Activated CD4-positive, alpha-beta T cell treated with anti-CD3 and anti-CD28 coated beads for 48 hours (primary cell): ENCODE data around the gene MCF2L.

Experiments used
- DNase-seq: peaks from one replicate; pipeline ENCODE4 v3.0.0-alpha.2; 2020

The MCF2L gene

DNA sequence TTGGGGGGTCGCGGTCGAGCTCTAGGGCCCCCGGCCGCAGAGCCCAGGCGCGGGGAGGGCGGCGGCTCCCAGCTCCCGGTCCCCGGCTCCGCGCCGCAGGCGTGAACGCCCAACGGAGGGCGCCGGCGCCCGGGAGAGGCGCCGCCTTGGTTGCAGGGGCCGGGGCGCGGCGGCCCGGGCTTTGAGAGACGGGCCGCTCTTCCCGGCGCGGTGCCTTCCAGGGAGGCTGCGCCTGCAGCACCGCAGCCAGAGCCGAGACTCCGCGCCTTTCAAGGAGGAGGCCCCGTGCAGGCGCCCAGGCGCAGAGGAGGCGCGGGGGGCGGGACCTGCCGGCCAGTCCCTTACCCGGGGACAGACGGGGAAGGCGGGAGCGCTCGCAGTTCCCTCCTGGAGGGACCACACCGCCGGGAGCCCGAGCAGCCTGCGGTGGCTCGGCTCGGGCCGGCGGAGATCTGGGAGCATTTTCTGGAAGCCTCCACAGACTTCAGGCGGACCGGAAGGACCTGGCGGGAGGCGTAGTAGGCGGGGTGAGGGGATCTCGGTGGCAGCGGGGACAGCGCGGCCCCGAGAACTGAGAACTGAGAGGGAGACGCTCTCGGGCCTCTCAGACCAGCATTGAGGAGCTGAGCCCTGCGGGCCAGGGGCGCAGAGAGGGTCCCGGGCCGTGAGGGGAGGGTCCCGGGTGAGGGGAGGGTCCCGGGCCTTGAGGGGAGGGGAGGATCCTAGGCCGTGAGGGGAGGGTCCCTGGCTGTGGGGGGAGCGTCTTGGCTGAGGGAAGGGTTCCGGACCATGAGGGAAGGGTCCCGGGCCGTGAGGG, 25.5 kb upstream of the MCF2L start:
- peak; percentile 31 for DNase-seq

DNA sequence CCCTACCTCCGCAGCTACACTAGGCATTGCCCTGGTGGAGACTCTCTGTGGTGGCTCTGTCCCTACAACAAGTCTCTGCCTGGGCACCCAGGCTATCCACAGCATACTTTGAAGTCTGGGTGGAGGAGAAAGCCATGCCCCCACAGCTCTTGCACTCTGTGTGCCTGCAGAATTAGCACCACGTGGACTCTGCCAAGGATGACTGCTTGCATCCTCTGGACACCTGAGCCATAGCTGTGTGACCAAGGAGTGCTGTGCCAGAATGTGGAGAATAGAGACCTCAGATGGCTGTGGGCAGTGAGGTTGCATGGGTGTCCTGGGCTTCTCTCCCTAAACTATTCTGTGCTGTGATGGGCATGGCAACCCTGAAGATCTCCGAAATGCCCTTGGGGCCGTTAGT, 21.2 kb upstream of the MCF2L start:
- no peak for DNase-seq

DNA sequence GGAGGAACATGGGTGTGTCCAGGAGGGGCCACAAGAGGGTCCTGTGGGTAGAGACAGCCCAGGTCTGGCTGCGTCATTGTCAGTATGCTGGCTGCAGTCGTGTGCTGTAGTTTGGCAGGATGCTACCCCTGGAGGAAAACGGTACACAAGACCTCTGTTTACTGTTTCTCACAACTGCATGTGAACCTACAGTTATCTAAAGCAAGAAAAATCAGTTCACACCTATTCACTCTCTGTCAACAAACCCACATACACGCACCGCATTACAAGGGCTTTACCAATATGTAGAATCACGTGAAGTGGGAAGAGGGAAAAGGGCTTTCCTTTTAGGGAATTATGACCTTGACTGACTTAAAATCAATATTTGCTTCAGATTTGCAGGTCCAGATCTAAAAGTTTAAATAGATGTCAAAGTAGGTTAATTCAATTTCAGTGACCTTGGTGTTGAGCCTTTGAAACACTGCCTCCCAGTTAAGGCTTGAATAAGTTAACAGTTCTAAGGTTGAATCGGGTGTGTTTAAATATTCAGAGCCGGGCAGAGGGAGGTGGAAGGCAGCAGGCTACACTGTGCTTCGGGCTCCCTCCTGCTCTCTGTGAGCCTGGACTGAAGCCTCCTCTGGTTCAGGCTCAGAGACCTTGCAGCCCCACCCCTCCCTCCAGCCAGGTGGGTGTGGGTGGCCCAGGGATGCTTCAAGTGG, 17.2 kb upstream of the MCF2L start:
- no peak for DNase-seq

DNA sequence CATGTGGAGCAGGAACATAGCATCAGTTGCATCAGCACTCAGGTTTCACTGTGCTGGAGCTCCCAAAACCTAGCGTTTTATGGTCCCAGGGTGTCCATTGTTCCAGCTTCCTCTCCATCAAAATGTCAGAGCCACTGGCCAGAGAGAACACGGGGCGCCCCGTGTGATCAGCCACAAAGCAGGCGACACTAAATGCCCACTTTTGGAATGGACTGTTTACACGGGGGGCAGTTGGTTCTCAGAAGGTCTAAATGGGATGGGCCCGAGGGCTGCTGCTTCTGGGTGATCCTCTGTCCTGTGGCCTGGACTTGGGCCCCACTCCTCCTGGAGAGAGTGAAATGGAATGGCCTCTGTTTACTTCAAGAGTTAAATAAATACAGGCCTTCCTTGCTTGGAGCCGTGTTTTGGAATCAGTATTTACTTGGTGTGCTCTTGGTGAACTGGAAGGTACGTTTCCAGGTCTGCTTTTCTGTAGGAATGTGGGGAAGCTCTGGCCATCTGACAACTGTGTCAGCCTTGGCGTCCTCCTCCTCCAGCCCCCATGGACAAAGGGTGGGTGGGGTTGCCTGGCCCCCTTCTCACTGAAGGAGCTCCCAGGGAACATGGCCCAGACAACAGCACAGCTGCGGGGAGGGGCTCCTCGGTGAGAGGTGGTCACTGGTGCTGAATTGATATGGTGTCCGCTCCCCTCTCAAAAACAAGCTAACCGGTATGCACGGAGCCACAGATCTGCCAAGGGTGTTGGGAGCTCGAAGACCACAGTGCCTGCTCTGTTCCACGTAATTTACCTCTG, 16.1 kb upstream of the MCF2L start:
- no peak for DNase-seq

DNA sequence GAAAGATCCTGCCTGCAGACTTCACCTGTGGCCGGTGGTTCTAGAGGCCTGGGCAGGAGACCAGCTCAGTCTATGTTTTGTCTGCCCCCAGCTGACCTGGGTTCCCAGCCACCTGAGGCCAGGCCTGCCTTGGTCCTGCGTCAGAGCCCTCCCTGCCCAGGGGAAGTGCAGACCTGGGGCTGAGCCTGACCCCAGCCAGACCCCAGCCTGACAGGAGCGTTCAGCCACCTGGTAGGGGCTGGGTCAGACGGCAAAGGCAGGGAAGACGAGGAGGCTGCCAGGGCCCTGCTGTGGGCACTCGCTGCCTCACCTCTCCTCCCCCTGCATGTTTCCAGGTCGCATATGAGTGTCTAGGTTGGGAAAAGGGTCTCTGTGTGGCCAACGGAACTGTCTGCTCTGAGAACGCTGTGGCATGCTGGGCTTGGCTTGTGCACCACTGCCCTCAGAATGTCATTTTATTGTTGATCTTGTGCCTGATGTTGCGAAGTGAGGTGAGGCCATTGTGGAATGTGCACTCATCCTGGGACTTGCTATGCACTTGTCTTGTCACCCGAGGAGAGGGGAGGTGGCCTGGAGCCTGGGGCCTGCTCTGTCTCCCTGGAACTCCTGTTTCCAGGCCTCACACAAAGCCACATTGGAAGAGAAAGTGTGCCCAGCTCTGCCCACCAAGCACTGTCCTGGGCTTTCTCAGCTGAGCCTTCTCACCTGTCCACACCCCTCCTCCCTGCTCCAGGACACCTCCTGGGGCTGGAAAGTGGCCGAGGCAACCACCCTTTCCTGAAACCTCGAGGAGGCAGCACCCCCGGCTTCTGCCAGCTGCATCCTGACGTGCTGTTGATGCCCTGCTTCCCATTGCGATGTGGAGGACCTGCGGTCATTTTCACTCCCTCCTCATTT, 15.2 kb upstream of the MCF2L start:
- DNase-seq: no peak

DNA sequence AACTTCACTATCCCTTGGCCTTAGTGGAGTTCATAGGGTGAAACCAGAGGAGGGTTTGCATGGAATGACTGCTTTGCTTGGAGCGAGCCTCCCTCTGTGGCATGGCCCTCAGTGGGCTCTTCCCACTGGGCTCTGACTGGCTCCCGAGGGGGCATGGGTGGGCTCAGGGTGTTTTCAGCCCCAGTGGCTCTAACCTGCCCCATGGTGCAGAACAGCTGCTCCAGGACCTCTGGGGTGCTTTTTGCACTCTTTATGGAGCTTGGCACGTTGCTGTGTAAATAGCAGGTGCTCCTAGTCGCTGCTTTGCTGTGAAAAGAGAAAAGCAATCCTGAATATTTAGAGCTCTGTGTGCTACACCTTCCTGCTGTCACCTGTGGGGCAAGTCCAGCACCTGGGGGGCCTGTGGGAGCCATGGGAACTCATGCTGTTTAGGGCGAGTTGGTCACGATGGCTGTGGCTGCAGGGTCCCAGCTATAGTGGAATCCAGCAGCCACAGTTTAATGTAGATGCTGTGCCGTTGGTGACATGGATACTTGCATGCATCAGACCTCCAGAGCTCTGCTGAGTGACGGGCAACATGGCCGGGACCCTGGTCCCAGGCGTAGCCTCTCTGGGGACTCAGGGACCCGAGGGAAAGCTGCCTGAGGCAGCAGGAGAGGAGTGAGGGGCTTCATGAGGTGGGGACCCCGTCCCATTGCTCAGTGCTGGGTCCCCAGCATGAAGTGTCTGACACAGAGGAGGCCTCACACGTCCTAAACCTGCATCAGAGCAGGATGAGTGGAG, 14.3 kb upstream of the MCF2L start:
- DNase-seq: no peak

DNA sequence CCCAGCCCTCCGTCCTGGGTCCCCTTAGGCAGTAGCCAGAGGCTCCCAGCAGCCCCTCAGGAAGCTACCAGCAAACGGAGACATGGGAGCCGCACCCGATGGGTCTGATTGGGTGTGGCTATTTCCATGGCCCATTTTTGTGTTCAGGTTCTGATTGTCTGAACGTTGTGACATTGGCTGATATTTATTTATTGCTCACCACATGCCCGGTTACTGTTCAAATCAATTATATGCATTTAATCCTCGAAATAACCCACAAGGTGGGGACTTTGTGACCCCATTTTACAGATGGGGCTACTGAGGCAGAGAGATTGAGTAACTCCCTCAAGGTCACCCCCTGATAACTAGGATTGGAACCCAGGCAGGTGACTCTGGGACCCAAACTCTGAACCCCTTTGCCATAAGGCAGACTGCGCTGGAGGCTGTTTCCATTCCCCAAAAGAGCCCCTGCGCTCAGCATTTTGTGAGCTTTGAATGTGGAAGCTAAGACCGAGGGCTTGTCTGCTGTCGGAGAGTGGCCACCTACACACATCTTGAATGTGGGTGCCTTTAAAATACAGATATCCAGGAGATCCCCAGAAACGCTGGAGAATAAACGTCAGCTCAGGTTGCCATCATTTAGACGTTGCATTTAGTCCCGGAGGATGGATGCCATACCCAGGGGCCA, 13.6 kb upstream of the MCF2L start:
- no peak for DNase-seq

DNA sequence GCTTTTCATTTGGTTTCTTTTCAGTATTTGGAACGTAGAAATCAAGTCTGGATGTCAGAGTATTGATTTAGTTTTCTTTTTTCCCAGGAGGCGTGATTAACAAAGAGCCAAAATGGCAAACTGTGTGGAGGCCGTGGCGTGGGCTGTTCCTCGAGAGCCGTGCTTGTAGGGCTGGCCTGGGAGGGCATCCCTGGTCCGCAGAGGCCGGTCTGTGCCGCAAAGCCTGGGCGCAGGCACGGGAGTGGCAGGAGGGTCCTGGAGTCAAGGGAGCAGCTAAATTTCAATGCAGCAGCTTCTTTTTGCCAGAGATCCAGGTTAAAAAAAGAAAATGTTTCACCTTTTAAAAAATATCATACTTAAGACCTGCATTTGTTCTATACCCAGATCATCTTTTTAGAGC, 13.1 kb upstream of the MCF2L start:
- DNase-seq: no peak

DNA sequence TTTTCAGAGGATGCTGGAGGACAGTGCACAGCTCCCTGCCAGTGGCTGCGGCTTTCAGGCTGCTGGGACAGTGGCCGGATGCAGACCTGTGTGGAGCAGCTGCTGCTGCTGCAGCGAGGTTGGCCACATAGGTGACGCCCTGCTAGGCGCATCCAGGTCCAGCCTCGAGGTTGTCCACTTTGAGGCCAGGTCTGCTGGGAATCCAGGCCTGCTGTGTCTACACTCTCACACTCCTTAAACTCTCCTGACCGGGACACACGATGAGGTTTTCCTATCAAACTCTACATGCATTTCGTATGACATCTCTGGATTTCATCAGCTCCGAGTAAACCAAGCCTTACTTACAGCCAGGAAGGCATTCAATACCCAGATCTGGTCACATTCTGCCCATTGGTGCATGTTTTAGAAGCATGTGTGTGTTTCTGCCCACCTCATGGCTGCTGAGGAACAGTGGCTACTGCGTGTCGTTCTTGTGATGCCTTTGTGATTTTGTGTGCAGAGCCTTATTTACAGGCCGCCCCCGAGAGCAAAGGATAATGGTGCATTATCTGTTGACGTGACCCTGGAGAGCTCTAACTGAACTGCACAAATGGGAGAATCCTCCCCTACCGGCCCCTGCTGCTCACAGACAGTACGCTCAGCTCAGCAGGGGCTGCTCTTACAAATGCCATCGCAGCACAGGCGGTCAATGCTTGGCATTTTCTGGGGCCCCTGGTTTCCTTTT, 12.3 kb upstream of the MCF2L start:
- no peak for DNase-seq

DNA sequence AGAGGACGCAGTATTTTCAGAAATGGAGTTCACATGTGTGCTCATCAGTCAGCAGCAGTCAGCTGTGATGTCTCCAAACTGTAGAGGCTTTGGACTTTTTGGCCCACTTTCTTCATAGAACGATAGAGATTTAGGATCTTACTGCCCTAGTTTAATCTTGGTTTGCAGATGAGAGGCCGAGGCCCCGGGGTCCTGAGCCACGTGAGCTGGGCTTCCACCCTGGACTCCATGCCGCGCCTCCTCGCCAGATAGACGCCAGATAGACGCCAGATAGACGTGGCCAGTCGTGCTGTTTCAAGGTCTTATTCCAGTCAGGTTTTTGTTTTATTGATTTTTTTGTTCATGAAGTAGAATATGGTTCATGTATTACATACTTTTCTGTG, 11.7 kb upstream of the MCF2L start:
- no peak for DNase-seq

DNA sequence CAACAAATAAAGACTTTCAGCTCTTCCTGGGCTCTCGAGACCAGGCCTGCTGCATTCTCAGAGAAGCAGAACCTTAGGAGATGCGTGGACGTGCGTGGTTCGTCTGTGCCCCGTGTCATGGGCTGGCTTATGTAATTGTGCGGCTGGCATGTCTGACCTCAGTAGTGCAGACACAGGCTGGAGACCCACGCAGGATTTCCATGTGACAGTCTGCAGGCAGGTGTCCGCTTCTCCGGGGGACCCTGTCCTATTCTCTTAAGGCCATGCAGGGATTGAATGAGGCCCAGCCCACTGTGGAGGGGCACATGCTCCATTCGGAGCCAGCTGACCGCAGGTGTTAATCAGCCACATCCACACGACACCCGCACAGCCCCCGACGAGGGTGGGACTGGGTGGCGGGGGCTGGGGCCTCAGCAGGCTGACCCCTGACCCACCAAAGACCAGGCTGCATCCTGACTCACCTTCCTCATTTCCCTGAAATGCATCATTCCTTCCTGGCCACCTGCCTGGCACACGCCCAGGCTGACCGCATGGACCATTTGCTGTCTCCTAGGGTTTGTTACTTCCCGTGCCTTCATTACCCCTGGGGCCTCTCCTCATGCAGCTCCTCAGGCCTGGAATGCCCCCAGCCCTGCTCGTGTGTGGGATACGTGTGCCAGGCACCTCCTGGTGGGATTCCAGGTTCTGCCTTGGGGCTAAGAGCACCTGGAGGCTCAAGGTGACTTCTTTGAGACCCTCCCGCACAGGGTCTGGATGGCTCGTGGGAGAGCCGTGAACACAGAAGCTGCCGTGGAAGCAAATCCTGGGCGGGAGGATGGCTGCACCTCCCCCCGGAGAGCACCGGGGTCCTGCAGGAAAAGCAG, 10.7 kb upstream of the MCF2L start:
- DNase-seq: no peak

DNA sequence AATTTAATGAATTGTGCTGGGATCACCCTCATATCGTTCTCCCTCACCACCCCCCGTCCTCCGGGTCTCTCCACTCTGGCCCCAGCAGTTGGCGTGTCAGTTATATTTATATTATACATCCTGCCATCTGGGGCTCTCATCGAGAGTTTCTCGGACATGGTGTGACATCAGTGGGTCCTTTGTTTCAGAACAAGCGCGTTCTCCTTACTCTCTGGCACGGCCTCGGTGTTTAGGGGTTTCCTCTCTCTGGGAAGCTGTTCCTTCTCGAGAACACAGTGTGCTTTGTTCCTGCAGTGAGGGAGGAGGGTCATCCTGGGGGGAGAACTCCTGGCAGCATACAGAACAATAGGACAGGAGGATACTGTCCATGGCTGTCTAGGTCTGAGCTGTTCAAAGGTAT, 9.8 kb upstream of the MCF2L start:
- DNase-seq: no peak

DNA sequence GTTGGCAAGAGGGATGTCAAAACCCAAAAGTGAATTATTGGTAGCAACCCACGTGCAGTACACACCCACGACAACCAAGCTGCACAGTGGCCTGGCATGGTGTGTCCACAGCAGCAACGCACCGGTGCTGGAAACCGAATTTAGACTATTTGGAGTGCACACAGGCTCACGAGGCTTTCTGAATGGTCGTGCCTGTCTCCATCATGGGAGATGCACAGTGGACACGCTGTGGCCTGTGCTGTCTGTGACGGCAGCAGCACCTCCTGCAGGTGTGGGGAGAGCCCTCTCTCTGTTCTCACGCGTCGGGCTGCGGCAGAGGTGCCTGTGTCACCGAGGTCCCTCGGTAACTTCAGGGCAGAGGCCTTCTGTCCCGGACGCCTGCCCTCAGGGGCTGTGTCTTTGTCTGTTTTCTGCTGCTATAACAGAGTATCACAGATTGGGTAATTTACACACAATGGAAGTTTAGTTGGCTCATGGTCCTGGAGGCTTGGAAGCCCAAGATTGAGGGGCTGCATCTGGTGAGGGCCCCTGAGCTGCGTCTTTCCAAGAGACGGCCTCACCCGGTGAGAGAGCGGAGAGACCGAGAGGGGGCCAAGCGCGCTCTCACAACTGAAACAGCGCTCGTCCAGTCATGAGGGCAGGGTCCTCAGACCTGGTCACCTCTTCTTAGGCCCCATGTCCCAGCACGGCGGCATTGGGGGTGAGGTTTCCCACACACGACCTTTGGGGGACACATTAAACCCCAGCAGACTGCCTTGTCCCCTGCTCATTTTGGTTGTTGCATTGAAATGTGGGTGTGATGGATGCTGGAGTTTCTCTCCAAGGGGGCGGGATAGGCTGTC, 9.1 kb upstream of the MCF2L start:
- no peak for DNase-seq

DNA sequence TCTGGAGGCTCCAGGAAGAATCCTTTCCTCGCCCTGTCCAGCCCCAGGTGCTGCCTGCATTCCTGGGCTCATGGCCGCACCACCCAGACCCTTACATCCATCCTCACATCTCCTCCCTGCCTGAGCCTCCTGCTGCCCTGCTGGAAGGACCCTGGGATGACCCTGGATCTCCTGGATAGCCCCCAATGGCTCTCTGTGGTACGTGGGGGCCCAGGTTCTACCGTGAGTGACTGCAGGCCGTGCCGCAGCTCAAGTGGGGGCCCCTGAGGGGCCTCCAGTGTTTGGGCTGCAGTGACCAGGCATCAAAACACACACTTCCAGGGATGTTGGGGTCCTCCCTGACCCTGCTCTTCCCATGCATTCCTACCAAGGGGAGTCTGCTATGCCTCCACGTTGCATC, 8.3 kb upstream of the MCF2L start:
- no peak for DNase-seq

DNA sequence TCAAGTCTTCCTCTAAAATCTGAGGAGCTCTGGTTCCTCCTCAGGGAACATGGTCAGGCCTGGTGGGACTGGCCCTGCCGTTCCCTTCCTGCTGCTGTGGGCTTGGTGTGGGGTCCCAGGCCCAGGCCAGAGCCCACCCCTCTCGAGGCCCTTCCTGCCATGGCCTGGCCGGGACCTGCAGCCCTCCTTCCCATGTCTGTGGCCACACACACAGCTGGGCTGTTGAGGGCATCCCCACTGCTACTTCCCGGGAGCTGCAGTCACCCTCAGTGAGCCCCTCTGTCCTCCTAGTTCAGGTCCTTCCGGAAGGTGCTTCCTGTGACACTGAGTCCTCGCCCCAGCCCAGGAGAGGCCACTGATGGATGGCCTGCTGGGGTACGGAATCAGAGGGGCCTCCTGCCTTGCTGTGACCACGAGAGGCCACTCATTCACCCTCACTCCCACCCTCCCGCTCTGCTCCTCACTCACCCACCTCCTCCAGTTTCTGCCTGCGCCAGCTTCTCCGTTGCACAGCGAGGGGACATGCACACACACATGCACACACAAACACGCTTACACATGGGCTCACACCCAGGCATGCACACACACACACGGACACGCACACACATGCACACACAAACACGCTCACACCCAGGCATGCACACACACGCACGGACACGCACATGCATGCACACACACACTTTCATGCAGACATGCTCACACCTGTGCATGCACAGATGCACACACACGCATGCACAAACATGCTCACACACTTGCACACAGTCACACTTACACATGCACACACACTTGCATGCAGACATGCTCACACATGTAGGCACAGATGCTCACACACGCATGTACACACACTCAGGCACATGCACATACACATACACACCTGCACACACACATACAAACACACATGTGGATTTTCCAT, 7.3 kb upstream of the MCF2L start:
- DNase-seq: no peak

DNA sequence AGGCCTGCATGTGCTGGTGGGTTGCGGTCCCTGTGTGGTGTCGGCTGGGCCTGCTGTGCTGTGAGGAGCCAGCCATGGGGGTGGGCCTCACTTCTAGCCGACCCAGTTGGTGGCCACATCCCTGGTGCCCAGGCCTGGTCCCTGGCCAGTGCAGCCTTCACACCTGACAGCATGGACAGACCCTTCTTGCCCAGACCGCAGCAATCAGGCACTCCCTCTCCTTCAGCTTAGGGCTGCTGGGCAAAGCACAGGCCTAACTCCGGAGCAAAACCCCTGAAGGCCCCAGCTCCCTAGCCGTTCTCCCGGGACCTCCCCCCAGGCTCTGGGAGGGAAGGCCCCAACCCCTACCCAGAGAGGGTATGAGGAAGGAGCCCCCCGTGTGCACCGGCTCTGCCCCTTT, 6.6 kb upstream of the MCF2L start:
- no peak for DNase-seq

DNA sequence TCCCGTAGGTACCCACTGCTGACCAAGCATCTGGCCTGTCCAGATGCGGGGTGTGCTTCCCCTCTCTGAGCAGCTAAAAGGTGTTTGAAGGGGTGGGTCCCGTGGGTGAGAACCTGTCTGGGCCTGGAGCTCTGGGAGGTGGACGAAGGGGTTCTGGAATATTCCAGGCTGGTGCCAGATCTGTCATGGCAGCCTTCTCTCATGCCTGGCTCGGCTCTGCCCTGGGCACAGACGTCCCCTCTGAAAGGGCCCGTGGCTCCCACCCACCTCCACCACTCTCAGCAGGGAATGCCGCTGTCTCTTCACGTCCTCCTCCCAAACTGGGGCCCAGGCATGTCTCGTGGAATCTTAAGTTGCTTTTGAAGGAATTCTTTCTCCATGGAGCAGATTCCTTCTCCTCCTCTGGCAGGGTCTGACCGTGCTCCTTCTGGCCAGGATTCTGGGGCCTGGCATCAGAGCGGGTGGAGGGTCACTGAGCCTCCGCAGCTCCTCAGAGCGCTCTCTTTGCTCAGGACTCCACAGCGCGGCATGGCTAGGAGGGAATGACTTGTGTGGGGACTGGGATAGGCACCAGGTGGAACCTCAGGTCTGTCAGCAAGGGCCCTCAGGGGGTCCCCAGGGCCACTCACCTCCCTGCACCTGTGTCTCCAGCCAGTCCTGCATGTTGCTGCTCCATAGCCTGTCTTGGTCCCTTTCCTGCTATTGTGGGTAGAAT, 5.9 kb upstream of the MCF2L start:
- DNase-seq: no peak
